GM12892 (cell line): Measurements from ENCODE around the gene PODXL.
"Not testable (repeated sequence)": the region's sequence is repeated elsewhere in the genome, so short reads cannot be mapped to it uniquely, and the experiment has no call there.

Experiments used
- POLR2A ChIP-seq: IDR thresholded peaks from 2 replicates; pipeline ENCODE4 v1.6.1; 2011; ENCODE audit warnings: low read depth, low read length, control low read depth
- POLR2AphosphoS5 ChIP-seq: IDR thresholded peaks from 2 replicates; pipeline ENCODE4 v1.6.1; 2011; ENCODE audit warnings: low read depth, low read length, control low read depth
- TAF1 ChIP-seq: IDR thresholded peaks from 2 replicates; pipeline ENCODE4 v1.6.1; 2011; ENCODE audit warnings: low read depth, mild to moderate bottlenecking, control low read depth, low read length, borderline replicate concordance

- TF ChIP-seq TAF1, POLR2AphosphoS5, POLR2A: not testable (repeated sequence)
These were observed 51.3 kb downstream of the PODXL start for GRCh38 chr7:131505037-131505620.
